HG03432 (cell line): ENCODE data around the gene AUTS2.
"Not testable (repeated sequence)": the region's sequence is repeated elsewhere in the genome, so short reads cannot be mapped to it uniquely, and the experiment has no call there.

ENCODE experiments used
- ATAC-seq: cut with Tn5 transposase; IDR thresholded peaks from one replicate; pipeline ENCODE4 v1.9.1; 2021; ENCODE audit warnings: mild to moderate bottlenecking, moderate library complexity; ENCODE audit not compliant: unreplicated experiment

Gene AUTS2

DNA sequence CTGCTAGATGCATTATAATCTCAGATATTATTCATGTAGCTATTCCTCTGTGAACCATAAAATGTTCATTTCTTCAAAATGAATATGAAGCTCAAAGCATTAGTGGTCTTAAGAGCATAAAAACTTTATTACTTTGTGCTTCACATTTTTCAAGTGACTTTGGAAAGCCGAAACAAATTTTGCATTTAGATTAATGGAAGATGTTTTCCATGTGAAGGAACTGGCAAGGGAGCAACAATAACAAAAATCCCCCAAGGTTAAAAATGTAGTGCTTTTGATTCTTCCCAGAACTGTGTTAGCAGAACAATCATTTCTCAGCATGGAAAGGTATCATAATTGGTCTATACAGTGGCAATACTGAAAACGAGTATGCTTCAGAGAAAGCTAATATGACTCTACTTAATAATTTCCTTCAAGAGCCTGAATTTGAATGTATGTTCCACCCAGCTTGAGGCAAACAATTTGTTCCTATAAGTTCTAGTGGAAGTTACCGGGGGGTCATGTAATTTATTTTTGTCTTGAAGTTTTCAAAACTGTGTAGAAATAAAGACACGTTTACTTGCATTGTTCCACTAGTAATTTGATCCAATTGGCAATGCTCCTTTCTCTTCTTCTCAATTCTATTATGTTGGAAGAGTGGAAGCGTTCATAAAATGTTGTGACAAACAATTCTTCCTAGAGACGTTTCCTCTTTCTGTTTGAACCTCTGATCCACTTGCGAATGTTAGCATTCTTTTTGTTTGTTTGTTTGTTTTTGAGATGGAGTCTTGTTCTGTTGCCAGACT lies 665.4 kb downstream of the AUTS2 start:
- no peak for ATAC-seq

DNA sequence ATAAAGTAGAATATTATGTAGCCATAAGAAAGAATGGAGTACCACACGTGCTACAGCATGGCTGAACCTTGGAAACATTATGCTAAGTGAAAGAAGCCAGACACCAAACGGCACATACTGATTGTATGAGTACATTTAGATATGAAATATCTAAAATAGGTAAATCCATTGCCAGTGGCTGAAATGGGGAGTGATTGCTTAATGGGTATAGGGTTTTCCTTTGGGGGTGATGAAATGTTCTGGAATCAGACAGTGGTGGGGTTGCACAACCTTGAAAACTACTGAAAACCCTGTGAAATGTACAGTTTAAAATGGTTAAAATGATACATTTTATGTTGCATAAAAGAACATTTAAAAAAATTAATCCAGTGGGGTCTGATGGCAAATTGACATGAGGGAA lies 667.9 kb downstream of the AUTS2 start:
- ATAC-seq = no peak

DNA sequence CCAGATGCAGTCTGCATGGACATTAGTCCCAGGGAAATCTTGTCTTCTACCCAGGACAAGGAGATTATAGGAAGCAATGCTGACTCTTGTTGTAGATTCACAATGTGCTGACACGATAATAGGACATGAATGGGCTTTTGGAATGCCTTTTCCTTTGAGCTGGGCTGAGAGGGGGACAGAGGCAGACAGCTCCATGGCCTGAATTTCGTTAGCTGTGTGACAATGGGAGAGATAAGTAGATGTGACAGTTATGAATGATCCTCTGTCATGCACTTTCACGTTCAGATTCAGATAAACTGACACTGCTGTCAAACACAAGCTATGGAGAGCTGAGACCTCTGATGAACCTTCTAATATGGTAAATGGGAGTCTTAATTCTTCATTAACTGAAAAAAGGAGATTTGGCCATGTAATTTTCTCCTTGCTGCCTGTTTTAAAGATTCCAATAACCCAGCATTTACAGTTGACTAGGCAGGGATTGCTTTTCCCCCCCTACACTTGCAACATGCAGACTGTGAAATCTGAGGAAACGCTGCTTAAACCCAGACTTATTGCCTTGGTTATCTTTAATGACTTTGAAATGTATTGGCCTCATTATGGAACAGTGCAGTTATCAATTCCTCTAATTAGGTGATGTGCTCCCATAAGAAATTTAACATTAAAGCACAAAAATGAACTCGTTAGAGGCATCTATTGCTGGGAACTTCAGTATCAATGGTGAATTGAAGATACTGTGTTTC lies 669.3 kb downstream of the AUTS2 start:
- ATAC-seq = no peak

DNA sequence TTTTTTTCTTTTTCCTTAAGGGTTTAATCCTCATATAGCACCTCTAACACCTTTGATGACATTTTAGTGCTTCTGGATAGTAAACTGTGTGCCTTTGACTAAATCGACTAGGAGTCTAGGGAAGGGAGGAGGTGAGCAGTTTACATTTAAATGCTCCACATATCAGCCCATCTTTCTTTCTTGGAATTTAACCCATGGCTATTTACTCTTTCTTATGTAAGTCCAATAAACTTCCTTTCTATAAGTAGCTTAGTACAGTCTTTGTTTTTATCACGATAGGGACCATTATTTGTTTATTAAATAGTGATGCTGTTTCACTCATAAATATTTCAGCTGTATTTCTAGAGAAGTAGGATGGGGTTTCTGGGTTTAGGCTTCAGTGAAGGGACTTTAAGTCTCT lies 669.9 kb downstream of the AUTS2 start:
- ATAC-seq = no peak

DNA sequence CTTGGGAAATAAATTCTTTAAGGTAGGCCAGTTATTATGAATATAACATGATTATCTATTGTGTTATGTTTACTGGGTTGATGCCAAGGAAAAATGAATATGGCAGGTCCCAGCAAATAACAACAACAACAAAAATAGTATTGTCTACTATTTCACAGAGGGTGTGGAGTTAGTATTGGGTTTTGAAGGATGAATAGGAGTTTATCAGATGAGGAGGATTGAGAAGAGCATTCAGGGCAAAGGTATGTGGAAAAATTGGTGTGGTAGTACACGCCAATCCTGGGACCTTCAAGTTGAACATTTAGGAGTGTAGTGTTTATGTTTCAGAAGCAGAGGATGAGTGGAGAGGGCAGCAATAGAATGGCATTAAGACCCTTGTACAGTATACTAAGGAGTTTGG lies 671.9 kb downstream of the AUTS2 start:
- no peak for ATAC-seq

DNA sequence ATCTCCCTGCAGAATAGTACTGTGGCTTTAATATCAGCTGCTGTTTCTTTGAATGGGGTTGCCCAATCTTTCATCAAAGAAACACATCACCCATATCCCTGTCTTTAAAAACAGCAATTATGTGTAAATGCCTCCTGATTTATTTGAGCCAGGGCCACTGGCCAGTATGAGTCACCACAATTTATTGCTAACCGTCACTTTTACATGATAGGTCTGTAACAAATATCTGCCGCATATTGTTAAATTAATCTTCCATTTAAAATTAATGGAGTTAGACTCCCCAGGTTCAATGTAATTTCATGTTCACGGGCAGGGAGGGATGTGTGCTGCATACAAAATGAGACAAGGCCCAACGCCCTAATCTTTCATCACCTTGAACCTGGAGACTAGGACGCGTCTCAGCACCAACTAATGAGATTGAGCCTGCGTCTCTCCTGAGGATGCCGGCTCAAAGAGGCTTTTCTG lies 673.4 kb downstream of the AUTS2 start:
- no peak for ATAC-seq

DNA sequence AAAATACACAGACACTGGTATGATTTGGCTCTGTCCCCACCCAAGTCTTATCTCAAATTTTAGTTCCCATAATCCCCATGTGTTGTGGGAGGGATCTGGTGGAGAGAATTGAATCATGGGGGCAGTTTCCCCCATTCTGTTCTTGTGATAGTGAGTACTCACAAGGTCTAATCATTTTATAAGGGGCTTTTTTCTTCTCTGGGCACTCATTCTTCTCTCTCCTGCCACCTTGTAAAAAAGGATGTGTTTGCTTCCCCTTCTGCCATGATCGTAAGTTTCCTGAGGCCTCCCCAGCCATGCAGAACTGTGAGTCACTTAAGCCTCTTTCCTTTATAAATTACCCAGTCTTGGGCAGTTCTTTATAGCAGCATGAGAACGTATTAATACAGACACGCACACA lies 677.3 kb downstream of the AUTS2 start:
- not testable (repeated sequence) for ATAC-seq

DNA sequence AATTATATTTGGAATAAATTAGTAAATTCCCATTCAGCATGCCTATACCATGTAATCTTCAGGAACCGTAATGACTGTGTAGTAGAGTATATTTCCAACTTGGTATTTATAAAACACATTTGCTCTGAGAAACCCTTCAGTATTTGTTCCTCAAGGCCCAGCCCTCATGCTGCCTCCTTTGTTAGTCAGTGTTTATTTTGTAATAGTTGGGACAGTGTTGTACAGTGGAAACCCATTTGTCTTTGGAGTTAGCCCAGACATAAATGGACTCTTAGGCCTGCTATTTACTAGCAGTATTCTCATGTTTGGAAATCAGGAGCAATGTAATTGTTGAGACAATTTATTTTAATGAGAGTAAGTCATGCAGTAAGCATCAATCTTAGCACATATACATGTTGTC lies 686.9 kb downstream of the AUTS2 start:
- no peak for ATAC-seq

DNA sequence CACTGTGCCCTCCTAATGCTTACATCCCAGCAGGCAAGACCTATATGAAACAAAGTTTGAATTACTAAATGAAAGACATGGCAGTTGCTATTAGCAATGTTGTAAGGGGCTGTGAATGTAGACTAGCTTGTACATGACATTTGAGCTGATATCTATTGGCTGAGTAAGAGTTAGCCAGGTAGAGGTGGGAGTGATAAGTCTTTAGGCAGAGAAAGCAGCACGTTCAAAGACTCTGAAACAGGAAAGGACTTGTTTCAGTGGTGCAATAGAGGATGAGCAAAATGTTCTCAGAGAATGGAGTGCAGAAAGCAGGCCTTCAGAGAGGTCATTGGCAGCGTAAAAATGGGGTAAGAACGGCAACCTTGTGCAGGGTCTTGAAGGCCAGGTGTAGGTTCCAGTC lies 687.6 kb downstream of the AUTS2 start:
- ATAC-seq = no peak

DNA sequence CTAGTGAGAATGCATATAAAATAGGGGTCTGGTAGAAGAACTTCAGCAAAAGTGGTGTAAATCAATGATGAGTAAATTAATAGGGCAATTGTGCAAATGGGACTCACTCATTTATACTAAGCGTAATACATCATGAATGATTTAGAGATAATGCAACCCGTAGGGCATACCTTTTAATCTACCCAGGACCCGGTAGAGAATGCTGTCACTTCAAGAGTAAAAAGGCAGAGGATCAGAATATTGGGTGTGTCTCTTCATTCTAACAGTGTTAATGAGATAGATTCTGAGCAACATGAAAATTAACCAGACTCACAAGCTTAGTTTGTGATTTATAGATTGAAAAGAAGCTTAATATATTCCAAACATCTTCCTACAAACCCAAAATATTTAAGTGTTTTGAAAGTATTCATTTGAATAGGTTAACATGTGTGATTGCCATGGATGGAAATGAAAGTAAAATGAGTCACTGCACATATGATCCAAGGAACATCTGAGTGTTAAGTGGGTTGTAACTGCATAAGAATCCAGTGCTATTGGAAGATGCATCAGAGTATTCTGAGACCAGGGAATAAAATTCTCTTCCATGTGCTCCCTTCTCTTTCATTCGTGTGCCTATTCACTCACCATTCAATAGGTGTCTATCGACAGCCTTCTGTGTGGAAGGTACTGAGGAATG lies 690.6 kb downstream of the AUTS2 start:
- no peak for ATAC-seq

DNA sequence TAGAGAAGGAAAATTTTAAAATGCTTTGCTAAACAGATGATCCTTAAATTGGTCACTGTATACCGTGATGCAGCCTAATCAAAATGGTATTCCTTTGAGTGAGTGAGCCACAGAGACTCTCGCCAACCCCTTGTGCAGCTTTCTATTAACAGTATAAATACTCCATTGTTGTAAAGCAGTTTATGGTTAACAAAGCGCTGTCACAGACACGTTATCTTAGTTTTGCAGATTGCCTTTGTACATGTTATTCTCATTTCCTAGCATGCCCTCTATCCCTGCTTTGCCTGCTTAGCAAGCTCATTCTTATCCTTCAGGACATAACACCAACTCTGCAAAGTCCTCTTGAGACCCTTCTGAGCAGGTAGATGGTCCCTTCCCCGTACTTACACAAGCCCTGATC lies 694.4 kb downstream of the AUTS2 start:
- no peak for ATAC-seq

DNA sequence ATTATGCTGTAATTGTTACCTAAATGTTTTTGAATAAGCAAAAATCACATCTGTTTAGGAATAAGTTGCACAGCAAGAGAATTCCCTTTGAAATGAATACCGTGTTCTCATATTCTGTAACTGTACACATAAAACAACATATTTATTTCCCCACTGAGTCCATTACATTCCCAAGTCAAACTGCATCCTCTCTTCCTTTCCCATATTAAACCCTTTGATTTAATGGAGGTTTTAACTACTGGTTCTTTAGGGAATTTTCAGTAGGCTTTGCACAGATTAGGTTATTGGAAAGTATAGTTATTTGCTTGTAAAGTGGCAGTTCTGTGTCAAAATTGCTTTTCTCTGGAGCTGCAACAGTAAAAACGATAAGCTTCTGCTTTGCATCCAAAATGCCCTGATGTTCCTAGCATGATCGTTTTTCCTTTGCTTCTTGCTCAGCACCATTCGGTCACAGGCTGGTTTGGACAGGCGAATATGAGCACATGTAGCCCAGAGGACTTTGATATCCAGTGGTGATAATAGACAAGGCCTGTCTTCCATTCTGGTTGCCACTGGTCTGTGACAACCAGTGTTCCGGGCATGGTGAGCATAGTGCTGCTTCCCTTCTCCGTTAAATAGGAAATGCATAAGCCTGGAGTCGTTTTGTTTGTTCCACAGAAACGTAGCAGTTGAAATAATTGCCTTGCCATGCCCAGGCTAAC lies 696.1 kb downstream of the AUTS2 start:
- ATAC-seq = no peak

DNA sequence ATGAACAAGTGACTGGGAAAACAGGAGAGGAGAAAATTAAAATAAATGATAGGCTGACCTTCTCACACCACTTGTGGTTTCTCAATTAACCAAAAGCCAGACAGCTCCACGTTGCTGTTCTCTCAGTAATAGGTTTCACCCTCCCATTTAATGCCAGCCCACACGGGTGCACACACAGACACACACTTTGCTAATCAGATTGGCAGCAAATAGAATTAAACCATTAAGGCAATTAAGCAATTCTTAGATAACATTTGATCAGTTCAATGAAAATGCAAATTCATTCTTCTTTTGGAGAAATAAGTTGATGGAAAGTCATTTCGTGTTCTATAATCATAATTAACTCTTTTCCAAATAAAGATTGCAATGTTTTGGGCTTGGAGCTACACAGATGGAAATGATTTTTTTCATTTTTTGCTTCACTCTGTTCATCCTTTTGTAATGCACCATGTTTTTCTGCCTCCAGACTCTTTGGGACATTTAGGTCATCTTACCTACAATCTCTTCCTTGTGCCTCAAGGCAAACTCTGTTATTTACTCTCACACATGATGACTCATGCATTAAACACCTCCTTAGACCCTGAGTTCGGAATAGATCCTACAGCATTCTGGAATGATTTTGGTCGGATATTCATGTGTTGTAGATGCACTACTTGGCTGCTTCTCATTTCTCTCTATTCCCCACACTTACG lies 700.7 kb downstream of the AUTS2 start:
- ATAC-seq = no peak

DNA sequence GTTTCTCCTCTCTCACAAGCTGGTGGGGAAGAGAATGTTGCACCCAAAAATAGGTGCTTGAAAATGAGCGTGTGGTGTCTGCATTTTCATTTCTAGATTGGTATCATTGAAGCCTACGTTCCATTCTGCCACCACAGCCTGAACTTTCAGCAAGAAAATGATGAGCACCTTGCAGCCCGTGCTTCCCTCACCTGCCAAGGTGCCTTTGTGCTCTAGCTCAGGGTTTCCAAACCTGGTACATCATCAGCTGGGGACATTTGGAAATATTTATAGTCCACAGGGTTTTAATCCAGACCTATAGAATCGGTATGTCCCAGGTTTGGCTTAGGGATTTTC lies 701.2 kb downstream of the AUTS2 start:
- no peak for ATAC-seq

DNA sequence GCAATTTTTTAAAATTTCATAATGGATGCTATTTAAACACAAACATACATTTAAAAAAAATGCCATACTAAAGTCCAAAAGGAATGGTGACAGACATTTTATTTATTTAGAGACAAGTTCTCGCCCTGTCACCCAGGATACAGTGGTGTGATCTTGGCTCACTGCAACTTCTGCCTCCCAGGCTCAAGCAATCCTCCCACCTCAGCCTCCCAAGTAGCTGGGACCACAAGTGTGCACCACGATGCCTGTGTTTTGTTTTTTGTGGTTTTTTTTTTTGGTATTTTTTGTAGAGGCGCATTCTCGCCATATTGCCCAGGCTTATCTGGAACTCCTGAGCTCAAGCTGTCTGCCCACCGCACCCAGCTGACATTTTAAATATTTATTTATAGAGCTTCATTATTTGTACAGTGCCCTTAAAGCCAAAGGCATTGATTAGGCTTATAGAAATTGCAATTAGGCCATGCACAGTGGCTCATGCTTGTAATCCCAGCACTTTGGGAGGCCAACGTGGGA lies 703.5 kb downstream of the AUTS2 start:
- no peak for ATAC-seq

DNA sequence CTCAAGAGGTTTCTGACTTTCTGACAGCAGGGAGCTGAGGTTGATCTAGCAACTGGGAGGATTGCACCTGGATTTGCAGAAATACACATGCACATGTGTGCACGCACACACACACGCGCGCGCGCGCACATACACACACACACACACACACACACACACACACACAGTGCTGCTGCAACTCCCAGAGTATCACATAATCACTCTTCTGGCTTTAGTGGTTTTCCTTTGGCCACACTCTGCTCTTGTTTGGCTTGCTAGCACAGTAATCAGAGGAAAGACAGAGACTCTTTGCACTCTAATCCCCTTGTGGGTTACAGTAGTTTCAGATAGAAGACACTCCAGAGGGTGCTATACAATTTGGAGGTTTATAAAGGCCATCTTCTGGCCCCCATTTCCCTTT lies 705.0 kb downstream of the AUTS2 start:
- ATAC-seq = peak; percentile 22

DNA sequence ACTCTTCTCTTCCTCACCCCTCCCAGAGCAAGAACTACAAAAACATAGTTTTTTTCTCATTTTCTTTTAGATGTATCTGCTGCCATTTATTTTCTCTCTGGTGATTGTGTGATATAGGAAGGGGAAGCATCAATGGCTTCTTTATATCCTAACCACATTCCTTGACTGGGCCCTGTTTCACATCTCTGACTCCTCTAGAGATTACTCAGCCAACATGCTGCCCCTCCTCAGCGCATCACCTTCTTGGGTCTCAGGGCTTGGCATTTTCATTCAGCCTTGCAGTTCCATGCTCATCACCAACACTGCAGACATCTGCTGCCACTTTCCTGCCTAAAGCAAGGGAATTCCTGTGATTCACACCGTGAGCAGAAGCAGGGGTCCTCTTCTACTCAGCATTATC lies 705.5 kb downstream of the AUTS2 start:
- ATAC-seq = peak; percentile 50

DNA sequence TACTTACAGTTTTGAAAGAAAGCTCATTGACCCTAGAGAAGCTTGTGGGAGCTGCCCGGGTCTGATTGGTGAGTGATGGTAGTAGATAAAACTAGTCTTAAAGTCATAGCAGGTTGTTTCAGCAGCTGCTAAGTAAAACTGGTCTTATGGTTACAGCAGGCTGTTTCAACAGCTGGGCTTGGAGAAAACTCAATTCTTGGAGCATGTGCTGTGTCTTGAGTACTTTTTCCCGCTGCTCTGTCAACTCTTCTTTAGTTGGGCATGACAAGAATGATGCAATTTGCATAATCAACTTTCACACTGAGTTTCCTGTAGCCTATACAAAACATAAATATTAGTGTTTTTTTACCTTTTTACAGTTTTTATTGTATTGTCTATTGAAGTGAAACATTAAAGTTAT lies 707.9 kb downstream of the AUTS2 start:
- ATAC-seq = no peak

DNA sequence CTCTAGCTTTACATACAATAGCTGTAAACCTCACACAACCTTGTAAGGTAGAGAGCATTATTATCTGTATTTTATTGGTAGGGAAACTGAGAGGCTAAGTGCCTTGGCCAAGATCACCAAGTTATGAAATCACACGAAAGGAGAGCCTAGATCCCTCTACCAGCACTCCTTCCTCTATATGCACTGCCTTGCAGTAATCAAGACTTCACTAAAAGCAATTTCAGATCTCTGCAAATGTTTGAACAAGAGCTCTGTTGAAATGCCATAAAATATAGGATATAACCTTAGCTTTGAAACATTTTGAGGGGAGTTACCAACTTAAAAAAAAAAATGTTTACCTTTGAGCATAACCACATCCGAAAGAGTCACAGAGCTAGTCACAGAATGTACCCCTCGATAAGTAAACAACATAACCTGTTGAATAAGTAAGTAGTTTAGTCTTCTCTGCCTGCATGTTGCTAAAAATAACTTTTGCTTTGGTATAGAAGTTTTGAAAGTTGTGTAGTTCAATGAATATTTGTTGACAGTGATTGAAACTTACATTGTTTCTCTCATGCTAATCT lies 709.4 kb downstream of the AUTS2 start:
- no peak for ATAC-seq

DNA sequence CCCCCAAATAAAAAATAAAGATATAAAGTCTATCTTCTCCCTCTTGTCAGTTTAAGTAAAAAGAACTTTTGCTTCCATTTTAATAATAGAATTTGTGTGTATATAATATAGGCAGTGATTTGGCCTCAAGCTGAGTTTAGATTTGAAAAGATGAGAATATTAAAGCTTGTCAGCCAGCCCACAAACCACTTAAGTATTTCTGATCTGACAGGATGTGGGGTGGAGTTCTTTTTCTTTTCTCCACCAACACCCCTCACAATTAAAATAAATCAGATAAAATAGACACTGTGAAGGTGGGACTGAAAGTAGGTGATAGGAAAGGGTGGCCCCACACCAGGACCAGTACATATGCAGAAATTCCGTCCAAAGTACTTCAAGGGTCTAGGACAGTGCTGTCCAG lies 714.1 kb downstream of the AUTS2 start:
- no peak for ATAC-seq
